HG03159 (cell line): ENCODE results near the gene RUNX1.

ENCODE experiments used
- ATAC-seq: cut with Tn5 transposase; IDR thresholded peaks from one replicate; pipeline ENCODE4 v1.9.1; 2021; ENCODE audit warnings: mild to moderate bottlenecking, moderate library complexity; ENCODE audit not compliant: unreplicated experiment

RUNX1 gene

DNA sequence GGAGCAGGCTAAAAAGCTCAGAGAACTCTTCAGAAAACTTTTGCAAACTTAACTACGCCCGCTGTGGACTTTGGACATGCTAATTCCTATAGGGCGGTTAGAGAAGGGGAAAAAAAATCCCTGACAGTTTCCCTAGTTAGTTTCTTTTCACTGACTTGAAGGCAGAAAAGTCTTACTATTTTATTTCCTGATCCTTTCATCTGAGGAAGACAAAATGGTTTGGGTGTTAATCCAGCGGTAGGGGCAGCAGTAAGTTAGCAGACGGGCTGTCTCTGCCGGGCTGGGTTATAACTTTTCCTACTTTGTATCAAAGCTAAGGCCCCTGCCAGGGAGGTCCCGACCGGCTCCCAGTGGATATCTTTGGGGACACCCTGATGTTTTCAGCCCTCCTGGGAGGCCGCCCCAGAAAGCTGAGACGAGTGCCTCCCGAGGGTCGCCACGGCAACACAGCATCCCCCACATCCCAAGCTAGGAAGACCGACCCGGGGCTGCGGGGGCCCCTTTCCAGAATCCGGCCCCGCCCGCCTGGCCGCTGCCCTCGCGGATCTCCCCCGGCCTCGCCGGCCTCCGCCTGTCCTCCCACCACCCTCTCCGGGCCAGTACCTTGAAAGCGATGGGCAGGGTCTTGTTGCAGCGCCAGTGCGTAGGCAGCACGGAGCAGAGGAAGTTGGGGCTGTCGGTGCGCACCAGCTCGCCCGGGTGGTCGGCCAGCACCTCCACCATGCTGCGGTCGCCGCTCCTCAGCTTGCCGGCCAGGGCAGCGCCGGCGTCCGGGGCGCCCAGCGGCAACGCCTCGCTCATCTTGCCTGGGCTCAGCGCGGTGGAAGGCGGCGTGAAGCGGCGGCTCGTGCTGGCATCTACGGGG lies 162.6 kb downstream of the RUNX1 start:
- no peak for ATAC-seq

DNA sequence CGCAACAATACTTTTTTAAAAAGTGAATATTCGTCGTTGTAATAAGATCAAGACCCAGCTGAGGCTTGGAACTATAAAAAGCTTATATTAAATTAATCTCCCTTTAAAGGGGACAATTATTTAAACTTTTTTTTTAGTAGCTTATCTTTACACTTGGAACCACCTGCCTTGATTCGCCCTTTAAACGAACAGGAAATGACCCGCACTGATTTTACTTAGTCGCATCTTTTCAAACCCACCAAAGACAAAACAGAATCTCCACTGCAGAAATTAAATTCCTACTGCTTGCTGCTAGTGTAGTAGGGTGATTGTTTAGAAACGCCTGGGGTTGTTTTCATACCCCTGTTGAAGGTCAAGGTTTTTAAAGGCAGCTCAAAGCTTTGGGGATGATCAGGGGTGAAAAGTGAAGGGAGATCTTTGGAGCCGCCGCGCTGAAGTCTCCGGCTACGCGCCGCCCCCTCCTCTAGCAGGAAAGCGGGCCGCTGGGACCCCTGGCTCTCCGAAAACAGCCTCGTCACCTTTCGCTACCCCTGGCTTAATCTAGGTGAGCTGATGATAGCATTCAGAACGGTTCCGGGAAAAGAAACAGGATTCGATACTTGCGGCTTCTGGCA lies 163.4 kb downstream of the RUNX1 start:
- no peak for ATAC-seq

DNA sequence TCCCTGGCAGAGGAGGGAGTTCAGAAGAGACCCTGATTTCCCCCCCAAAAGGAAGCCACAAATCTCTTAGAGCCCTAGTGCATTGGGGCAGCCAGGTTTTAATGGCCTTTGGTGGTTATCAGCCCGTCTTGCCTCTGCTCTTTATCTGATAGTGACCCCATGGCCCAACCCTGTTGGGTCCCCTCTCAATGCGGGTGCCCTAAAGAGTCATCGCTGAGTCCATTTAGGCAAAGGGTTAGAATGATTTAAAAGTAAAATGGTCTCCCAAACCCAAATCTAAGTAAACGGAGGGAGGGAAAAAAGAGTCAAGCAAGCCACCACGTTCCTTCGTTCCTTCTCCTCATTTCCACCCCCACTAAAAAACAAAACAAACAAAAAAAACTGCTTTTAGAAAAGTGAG lies 164.0 kb downstream of the RUNX1 start:
- ATAC-seq = no peak

DNA sequence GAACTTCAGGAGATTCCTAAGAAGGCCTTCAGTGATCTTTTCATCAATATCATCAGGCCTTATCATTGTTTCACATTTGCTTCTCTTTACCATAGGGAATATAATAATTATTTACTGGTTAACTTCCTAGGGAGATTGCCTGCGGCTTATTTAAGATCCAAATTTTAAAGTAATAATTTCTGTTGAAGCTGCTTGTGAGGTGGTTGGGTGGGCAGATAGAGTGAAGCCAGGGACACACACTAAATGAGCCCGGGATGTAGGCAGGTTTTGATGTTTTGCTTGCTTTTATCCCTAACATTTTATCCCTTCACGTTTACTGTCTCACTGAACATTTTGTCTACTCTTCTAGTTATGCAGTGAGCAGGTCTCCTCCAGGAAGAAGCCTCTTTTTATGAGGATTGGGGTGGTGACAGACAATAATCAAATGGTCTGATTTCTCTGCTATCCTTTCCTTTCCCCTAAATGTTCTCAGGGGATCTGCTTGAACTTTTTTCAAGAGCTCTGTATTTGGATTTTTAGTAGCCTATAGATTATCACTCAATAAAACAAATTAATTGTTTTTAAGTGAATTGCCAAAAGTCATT lies 164.7 kb downstream of the RUNX1 start:
- no peak for ATAC-seq

DNA sequence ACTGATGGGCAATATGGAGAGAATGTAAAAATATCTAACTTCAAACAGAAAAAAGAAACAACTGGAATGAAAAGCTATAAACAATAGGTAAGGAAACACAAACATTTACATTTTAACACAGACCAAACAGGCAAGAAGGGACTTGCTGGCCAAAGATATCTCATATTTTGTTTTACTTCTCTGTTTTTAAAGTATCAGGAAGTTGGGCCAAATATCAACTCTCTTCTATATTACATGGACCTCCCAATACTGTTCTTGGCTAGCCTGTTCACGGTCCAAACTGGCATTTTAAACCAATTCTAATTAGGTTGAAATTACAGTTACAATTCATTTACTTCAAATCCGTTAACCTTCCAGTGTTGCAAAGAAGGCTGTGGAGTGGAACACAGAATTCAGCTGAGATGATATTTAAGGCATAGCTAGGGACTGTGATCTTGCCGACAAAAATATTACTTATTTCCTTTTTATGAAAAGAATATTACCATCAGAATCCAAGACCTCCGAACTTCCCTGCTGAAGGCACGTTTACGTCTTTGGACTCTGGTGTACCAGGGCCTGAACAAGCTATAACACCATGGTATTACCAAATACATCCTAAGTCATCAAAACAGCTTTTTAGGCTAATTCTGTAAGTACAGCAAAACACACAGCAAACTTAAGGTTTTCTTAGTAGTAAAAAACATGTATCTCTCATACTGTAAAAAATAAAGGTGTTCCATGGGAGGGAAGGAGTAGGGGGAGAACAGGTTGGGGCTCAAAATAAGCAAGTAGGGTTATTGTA lies 165.4 kb downstream of the RUNX1 start:
- ATAC-seq = no peak

DNA sequence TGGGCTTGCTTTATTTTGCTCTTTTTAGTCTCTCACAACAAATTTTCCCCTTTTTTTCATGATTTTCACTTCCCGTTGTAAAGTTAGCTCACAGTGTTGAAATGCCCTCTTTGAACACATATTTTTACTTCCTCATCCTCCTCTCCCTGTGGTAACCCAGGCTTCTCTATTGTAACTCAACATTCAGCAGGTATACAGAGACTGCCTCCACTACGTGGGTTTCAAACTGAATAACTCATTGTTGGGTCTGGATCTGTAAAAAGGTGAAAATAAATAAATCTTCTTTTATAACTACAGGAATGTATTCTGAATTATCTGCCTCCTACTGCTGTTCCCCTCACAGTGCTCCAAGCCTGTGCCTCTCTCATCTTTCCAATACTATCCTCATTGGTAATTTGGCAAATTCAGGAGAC lies 166.4 kb downstream of the RUNX1 start:
- ATAC-seq = no peak

DNA sequence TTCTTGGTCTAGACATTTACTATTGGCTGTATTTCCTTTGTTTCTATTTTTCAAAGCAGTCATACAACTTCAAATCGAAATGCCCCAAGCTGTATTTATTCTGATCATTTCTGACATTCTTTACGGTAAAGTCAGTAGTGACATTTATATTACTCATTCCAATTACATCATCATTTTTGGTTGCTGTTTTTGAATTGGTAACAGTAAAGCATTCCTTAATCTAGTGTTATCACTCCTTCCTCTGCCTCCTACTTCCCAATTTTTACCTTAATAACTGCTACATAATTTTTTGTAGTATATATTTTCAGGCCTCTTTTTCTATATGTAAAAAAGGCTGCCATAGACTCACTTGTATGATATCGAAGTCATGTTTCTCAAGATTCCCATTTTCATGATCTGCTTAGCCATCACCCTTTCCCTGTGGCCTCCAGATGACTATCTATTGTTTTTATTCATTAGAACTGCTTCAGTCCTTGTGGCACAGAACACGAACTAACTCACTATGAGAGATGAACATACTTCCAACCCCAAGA lies 167.2 kb downstream of the RUNX1 start:
- no peak for ATAC-seq

DNA sequence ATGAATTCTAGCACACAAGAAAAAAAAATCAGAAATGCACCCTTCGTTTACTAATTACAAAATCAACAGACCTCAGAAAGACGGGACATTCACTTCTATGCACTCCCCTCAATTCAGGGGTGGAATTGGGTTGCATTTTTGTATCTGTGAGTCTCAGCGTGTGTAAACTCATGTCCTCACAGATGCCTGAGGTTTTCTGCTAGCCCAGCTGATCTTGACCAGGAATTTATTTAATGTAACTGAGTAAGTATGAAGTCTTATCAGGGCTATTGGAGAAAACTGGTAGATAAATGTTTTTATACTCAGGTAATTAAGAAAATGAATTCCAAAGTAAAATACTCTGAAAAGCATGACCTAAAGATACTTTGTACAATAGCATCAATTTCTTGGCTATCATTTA lies 167.7 kb downstream of the RUNX1 start:
- ATAC-seq = no peak

DNA sequence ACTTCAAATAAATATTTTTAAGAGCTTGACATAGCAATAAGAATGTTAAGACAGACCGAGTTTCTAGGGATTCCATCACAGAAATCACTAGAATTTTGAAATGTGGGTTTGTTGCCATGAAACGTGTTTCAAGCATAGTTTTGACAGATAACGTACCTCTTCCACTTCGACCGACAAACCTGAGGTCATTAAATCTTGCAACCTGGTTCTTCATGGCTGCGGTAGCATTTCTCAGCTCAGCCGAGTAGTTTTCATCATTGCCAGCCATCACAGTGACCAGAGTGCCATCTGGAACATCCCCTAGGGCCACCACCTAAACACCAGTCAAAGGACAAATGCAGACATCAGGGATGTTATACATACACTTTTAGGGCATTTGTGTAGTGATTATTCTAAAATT lies 168.7 kb downstream of the RUNX1 start:
- ATAC-seq = no peak

DNA sequence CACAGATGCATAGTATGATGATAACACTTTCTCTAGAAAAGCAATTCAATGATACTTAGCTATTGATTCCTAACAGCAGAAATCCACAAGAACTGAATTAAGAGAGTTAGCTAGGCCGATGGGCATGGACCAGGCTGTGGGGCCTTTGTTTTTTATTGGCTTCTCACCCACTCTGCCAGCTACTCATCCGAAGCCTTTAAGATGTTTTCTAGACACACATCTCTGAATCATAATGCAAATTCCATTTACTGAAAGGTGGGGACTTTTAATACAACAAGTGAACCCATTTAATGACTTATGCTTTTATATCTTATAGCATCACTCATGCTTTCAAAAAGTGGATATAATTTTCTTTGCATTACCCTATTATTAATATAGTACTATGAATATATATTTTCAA lies 170.2 kb downstream of the RUNX1 start:
- ATAC-seq = no peak

DNA sequence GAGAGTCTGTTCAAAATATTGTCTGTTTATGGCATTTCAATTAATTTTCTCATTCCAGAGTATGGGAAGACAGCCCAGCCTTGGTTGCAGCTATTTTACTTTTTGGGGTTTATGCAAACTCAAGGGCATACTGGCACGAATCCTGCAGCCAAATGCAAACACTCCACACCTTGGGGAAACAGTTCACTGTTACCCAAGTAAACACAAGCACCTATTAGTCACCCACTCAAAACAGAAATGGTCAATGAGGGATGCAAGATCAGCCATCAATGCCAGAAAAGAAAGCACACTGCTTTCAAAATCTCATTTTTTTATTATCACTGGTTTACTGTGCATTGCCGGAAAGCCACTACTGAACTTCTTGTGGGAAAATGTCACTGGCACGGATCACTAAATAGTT lies 170.6 kb downstream of the RUNX1 start:
- no peak for ATAC-seq

DNA sequence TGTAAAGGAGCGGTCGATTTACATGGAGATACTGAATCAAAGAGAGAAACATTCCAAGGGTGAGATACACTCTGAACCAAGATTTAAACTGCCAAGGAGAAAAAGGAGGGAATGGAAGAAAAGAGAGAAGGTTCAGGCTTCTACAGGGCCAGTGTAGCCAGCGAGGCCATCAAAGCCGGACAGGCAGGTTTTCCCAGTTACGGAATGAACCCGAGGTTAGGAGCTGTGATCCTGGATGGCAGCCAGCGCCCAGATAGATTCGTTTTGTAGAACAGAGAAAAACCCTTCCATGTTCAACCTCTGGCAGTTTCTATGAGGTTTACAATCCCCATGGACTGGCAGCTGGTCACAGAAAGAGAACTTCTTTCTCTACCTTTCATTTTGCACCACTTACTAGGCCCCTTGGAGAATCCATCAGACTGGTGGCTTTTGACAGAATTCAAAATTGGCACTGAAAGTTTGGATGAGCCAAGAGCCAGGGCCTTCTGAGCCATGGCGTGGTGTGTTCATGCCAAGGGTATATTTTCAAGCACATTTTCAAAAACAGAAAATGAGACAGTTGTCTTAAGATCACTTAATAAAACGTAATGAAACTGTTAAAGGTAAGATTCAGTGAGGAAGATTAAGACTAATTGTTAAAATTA lies 171.5 kb downstream of the RUNX1 start:
- ATAC-seq = no peak

DNA sequence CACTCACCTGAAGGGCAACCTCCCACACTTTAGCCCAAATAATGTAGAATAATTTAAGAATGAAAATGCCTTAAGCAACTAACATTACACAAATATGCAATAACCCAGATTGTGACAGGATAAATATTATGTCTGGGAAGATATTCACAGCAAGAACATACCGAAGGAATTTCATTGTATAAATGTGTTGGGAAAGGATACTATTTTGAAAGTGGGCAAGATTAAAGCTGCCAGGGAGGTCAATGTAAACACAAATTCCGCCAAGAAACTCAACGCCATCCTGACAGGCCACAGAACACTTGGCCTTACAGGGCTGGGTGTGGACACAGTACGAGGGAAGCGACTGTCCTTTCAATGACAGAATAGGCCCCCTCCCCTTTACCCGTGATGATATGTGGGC lies 173.3 kb downstream of the RUNX1 start:
- ATAC-seq = no peak

DNA sequence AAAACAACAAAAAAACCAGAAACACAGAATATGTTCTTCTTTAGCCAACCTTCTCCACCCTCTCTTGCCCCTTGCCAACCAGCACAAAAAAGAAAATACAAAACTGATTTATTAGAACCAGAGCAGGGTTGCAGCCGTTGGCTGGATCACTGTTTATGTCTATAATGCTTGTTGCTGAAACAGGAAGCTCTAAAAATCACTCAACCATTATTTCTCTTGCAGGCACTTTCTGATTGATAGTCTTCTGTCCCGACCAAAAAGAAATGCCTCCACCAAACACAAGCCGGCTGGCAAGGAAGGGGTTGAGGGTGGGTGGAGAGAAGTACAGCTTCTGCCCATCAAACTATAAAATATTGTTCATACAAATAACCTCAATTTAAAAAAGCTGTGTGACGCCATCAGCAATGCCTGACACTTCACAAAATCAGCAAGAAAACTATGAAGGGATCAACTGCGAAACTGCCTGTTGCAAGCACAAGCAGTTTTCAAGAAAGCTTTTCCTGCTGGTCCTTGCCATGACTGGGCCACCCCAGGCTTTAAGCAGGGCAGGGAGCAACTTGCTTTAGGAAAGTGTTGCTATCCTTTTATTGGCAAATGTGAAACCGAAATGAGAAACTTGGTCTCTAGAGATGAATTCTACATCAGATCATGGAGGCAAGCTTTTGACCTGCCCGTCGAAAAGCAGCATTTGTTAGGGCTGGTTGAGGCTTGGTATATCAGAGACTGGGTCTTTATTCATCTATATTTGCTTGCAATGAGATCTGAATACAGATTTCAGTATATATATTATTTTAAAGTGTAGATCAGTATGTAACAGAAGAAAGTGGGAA lies 174.2 kb downstream of the RUNX1 start:
- peak; percentile 84 for ATAC-seq

DNA sequence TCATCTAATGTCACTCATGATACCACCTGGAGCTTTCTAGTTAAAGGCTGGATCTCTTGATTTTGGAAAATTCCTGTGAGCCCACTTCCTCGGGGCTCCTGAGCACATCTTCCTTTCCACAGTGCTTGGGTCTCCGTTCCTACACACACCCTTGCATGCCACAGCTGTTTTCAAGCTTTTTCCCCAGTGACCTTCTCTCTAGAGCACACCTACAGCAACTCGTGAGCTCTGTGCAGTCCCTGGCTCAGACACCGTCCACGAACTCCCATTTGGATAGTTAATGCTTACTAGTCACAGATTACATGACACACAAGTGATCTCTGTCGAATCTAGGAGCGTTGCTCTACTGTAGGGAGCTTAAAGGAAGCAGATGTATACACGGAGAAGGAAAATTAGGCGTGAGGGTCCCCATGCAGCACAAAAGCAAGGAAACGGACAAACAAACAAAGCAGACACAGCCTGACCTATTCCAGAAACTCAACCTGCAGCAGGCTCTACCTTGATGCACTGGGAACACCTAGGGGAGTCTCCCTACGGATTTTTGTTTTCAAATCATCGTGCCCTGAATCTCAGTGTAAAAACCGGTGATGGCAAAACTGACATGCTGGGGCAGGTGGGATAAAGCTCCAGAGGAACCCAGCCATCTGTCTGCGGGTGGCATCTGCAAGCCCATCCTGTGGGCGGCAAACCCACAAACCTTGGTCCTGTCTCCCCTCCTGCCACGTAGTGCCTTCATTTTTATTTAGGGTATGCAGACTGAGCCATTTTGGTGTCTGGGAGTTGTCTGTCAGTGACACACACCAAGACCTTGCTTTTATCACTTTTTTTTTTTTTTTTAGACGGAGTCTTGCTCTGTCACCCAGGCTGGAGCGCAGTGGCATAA lies 177.8 kb downstream of the RUNX1 start:
- no peak for ATAC-seq

DNA sequence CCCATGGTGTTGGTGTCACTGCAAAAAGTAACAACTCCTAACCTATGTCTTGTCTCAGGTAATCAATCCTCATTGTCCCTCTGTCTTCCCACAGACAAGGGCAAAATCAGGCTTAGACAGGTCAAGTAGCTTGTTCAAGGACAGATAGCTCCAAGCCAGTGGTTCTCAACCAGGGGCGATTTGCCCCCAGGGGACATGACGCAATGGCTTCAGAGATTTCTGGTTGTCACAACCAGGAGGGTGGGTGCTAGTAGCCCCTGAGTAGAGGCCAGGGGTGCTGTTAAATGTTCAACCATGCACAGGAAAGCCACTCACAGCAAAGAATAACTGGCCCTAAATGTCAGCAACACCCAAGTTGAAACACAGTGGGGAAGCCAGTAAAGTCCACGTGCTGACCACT lies 178.9 kb downstream of the RUNX1 start:
- ATAC-seq = no peak

DNA sequence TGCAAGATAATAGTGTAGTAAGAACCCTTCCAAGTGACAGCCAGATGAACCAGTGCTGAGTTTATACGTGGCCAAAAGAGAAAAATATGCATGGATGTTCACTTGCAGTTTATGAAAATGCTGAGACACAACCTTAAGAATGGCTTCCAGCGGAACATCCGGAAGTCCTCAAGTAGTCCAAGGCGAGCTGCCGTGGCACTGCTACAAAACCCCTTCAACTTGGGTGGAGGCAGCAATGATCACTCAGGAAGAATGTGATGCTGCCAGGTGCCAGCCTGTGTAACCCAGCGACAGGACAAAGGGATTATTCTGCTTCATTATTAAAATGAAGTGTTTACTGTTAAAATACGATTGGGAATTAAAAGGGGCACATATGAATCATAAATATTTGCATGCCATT lies 179.6 kb downstream of the RUNX1 start:
- no peak for ATAC-seq

DNA sequence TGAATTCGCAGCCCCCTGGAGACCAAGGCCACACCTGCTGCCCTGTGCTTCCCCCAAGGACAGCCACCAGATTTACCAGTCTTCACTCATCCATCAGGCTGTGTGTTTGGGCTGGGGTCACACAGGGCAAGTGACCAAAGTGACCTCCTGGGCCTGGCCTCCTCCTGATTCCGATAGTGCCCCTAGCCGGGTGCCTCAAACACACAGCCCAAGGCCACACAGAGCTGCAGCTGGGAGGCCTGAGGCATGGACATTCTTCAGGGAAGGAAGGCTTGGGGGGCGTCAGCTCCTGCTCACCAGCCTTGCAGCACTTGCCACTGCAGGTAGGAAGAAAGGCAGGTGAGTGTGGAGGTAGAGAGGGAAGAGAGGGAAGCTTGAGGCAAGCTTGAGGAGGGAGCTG lies 181.3 kb downstream of the RUNX1 start:
- ATAC-seq = no peak
